Adipocyte (in vitro differentiated cells): ENCODE measurements around the gene BPIFB3.
"Not testable (repeated sequence)": the region's sequence is repeated elsewhere in the genome, so short reads cannot be mapped to it uniquely, and the experiment has no call there.

Experiments used
- DNase-seq: peaks from one replicate; pipeline ENCODE4 v3.0.0-alpha.2; 2015; ENCODE audit warnings: low read depth
- H3K27me3 ChIP-seq: replicated peaks from 2 replicates; pipeline ENCODE4 v1.7.0; 2013; ENCODE audit warnings: mild to moderate bottlenecking, low read length, moderate library complexity; ENCODE audit not compliant: control insufficient read depth, insufficient read depth
- H3K36me3 ChIP-seq: 2 replicates; pipeline ENCODE4 v1.7.0; 2013; ENCODE audit warnings: low read length, mild to moderate bottlenecking, moderate library complexity; ENCODE audit not compliant: control insufficient read depth, insufficient read depth, severe bottlenecking
- H3K4me1 ChIP-seq: 2 replicates; pipeline ENCODE4 v1.7.0; 2013; ENCODE audit warnings: mild to moderate bottlenecking, low read length, moderate library complexity; ENCODE audit not compliant: control insufficient read depth, insufficient read depth
- H3K4me3 ChIP-seq: 2 replicates; pipeline ENCODE4 v1.7.0; 2013; ENCODE audit warnings: mild to moderate bottlenecking, low read length, moderate library complexity
- H3K9ac ChIP-seq: 2 replicates; pipeline ENCODE4 v1.7.0; 2013; ENCODE audit warnings: mild to moderate bottlenecking, low read length, moderate library complexity
- H3K9me3 ChIP-seq: 2 replicates; pipeline ENCODE4 v1.7.0; 2013; ENCODE audit warnings: mild to moderate bottlenecking, low read length, moderate library complexity; ENCODE audit not compliant: control insufficient read depth

Gene BPIFB3

GRCh38 chr20:33115501-33115900 is 61.8 kb downstream of the BPIFB3 start:
- H3K27me3 ChIP-seq, H3K9ac ChIP-seq, H3K4me3 ChIP-seq, H3K36me3 ChIP-seq, DNase-seq, H3K4me1 ChIP-seq: not testable (repeated sequence)
- peaks cover 12% of the 10 kb centered on the region for H3K9me3 ChIP-seq

- no peak for DNase-seq
- Histone ChIP-seq H3K4me1 (no peaks in the 10 kb centered on the region), H3K9me3 (peaks cover 12% of the 10 kb centered on the region), H3K27me3 (no peaks in the 10 kb centered on the region), H3K4me3 (no peak overlapping the region), H3K9ac (no peak overlapping the region), H3K36me3 (no peaks in the 10 kb centered on the region)
These were observed 66.3 kb downstream of the BPIFB3 start for GRCh38 chr20:33119725-33120720.

GRCh38 chr20:33120934-33121333 is 67.2 kb downstream of the BPIFB3 start:
- Histone ChIP-seq H3K9ac (no peak overlapping the region), H3K27me3 (no peaks in the 10 kb centered on the region), H3K9me3 (peaks cover 12% of the 10 kb centered on the region), H3K36me3 (no peaks in the 10 kb centered on the region), H3K4me1 (no peaks in the 10 kb centered on the region), H3K4me3 (no peak overlapping the region)
- no peak for DNase-seq

- H3K4me1 ChIP-seq, H3K36me3 ChIP-seq, DNase-seq, H3K27me3 ChIP-seq, H3K4me3 ChIP-seq, H3K9ac ChIP-seq: not testable (repeated sequence)
- peaks cover 12% of the 10 kb centered on the region for H3K9me3 ChIP-seq
These were observed 68.6 kb downstream of the BPIFB3 start for GRCh38 chr20:33122297-33122696.
